ENCODE results near the gene DIS3L2.
"Not testable (repeated sequence)": the region's sequence is repeated elsewhere in the genome, so short reads cannot be mapped to it uniquely, and the experiment has no call there.

Gene DIS3L2

GRCh38 chr2:232018181-232018580, 56.7 kb downstream of the DIS3L2 start:
- DNase-seq = no peak

- DNase-seq = no peak
Measured at GRCh38 chr2:232022718-232023117, 61.2 kb downstream of the DIS3L2 start.

GRCh38 chr2:232023426-232023825, 61.9 kb downstream of the DIS3L2 start:
- DNase-seq = no peak

DNA sequence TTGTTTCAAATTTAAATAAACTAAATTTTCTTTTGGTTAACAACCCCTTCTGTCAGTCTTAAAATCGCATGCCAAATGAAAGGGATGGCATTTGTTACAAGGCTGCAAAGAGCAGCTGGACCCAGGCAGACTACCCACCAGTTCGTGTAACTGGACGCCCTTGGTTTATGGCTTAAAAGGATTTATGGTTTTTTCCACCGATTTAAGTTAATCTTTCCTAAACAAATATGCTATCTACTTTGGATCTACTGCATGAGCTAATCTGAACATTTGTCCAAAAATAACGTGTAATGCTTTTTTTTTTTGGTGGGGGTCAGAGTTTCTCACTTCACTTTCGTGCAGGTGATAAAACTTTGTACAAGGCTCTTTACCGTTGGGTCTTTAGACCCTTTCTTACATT, 62.9 kb downstream of the DIS3L2 start:
- no peak for DNase-seq

GRCh38 chr2:232026910-232027309, 65.4 kb downstream of the DIS3L2 start:
- no peak for DNase-seq

- no peak for DNase-seq
Measured at GRCh38 chr2:232027530-232027929, 66.0 kb downstream of the DIS3L2 start.

- no peak for DNase-seq
Measured at GRCh38 chr2:232028071-232028470, 66.6 kb downstream of the DIS3L2 start.

DNA sequence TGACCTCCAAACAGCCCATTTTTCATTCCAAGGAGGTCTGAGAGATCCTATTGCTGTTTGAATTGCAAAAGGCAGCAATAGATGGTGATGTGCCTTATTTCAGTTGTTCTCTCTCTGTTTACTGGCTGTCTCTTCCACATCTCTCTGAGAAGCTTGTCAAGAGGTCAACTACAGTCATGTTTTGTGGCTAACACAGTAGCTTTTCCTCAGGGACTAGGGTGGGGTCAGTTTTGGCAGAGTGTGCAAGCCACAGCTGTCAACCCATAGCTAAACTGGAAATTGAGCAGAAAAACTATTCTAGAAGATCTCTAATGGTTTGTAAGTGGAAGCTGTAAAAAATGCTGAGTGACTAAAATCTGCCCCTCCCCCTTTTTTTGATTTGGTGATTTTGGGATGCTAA, 67.1 kb downstream of the DIS3L2 start:
- DNase-seq = no peak

DNA sequence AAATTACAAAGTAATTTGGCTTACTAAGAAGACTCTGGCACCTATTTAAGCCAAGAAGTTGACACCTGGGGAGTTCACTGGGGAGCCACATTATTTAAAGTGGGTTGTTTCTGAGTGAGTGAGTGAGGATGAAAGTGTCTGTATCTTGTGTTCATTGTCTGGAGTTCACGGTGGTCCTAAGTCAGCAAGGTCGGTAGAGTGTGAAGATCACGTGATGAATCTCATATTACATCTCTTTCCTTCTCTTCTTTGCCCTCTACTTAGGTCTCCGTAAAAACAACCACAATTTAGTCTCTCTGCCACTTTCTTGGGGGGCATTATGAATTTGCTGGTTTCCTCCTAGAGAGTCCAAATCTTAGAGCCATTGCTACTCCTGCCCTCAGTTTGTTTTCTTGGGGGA, 67.8 kb downstream of the DIS3L2 start:
- no peak for DNase-seq

- no peak for DNase-seq
Measured at GRCh38 chr2:232030229-232030628, 68.7 kb downstream of the DIS3L2 start.

- DNase-seq = not testable (repeated sequence)
Measured at GRCh38 chr2:232035292-232035691, 73.8 kb downstream of the DIS3L2 start.

GRCh38 chr2:232036876-232037275, 75.4 kb downstream of the DIS3L2 start:
- not testable (repeated sequence) for DNase-seq

DNA sequence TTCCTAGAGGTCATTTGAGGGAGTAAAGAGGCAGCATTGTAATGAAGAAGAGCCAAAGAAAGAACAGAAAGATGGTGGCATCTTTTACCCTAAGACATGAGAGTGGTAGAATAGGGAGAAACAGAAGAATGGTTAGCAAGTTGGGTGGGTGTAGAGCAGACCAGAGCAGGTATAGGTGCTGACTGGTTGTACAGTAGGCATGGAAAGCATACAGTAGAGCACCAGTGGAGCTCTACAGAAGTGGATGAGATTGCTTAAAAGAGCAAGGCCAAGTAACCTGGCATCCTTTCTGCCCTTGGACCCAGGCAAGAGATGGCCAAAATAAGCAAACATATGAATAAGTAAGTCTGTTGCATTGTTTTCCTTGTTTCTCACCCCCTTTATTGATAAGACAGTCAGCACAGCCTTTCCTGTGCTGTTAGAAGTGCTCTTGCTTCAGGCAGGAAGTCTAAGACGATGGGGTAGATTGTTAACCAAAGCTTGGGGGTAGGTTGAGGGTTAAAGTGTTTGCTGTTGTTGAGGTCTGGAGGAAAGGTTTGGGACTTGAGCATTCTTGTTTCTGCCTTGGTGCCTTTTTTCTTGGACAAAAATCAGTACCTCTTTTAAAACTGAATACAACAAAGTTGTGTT, 76.9 kb downstream of the DIS3L2 start:
- DNase-seq = no peak

DNA sequence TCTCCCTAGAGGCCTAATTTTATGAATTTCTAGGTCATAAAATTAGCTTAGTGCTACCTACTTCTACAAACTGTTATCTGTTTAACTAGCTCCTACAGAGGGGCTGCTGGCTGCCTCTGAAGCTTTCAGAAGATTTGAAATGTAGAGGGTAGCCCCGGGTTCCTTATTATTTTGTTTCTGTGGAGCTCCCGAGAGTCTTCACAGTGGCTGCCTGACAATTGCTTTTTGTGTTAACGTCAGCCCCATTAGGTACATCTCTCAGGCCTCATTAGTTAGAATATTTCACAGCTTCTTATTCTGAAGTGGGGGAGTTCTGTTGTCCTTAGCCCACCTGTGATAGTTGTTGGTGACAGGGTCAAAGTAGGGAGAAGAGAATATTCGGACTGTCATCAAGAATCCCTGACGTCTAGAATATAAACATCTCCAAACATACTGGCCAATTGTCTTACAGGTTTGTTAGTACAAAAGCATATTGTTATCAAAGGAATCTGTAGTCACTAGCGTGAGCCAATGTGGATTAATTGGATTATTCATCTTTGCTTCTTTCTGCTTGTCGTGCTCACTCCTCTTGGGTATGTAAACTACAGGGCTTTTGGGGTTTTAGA, 77.5 kb downstream of the DIS3L2 start:
- peak; percentile 38 for DNase-seq

DNA sequence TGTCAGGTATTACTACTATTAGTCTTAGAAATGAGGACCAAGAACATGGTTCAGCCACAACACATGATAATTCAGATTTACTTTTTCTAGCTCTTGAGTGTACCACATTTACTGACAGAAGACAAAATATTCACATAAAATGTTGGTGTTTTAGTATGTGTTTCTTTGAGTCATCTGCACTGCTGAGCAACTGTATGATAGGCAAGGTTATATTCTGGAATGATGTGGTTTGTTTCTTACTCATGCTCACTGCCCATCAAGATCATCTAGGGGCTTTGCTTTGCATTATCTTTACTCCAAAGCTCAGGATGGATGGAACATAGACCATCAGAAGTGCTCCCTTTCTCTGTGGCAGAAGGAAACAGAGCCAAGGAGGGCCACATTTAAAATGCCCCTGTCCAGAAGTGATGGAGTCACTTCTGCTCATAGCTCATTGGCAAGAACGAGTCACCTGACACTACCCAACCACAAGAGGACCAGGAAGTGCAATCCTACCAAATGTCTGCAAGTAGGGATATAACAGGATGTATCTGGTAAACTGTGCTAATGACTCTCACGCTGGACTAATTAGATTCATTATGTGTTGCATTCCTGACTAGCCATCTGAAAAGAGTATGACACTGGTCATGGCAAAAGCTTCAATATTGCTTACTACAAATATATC, 81.5 kb downstream of the DIS3L2 start:
- DNase-seq = no peak

- no peak for DNase-seq
Measured at GRCh38 chr2:232043966-232044365, 82.5 kb downstream of the DIS3L2 start.

GRCh38 chr2:232049350-232049749, 87.8 kb downstream of the DIS3L2 start:
- no peak for DNase-seq

- no peak for DNase-seq
Measured at GRCh38 chr2:232052591-232052990, 91.1 kb downstream of the DIS3L2 start.

GRCh38 chr2:232053777-232054176, 92.3 kb downstream of the DIS3L2 start:
- no peak for DNase-seq

DNA sequence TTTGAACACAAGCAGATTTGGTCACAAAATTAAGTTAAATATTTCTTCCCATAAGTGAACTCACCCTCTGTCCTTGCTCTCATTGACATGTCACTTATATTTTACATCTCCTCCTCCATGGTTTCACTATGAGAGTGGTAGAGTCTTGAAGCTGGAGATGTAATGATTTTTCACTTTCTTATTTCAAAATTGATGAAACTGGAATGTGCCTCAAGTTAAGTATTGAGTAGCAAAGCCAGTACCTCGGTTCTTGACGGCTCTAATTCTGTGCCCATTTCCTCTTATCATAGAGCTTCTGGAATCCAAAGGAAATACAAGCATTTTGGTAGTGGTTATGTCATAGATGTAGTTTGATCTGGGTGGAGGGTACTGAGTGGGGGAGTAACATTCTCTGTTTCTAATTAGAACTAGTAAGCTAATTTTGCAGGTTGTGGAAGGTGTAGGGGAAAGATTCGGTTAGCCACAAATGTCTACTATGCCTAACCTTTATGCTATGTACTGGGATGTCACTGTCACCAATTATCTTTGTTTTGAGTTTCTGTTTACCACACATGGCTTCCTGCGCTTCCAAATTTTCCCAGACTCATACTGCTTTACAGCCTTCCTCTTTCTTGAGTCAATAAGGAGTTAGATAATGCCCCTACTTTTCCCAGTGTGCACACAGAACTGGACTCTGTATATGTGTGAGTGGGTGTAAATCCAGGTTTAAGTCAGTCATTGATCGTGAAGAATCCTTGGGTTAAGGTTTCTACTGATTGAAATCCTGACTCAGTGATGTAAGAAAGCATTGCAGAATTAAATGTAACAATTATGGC, 96.8 kb downstream of the DIS3L2 start:
- no peak for DNase-seq

GRCh38 chr2:232058931-232059330, 97.4 kb downstream of the DIS3L2 start:
- no peak for DNase-seq

- no peak for DNase-seq
Measured at GRCh38 chr2:232061265-232061664, 99.8 kb downstream of the DIS3L2 start.

DNA sequence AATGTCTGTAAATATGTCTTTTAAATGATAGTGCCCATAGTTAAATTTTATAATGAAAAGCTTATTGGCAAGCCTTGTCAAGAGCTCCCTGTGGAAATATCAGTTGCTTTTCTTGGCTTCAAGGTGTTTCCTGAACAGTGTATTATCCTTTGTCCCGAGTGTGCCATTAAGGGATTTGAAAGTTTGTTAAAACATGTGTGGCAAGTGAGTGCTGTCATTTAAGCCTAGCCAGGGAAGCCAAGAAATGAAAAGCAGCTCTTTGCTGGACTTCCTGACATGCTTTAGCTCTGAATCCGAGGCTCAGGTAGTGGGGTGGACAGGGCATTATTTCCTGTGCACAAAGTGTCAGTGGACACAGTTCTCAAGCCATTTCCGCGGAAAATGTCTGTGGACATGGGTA, 111.5 kb downstream of the DIS3L2 start:
- DNase-seq = no peak

GRCh38 chr2:232073699-232074098, 112.2 kb downstream of the DIS3L2 start:
- DNase-seq = no peak
